SK-N-SH (cell line): ENCODE measurements around the gene RAPGEF6. TPM values are rescaled to one million over a fixed set of nuclear protein-coding genes. Genes with fewer than 3 reads are reported as not detected.

Experiments
- CTCF ChIA-PET: fragments of 300-600, 350-600 bp; formaldehyde crosslinking; extraction: SDS; loops from one replicate; lab custom pipeline; 2021; lab: Yijun Ruan, JAX
- POLR2A ChIA-PET: fragments of 350-600 bp; sonication (Branson Sonifier 250); formaldehyde crosslinking; extraction: SDS; loops from one replicate; lab custom pipeline; 2020; ENCODE audit warnings: antibody characterized with exemption, inconsistent platforms; lab: Yijun Ruan, JAX
- DNase-seq: peaks from one replicate; pipeline ENCODE4 v3.0.0; 2012
- H2AFZ ChIP-seq: fragments of 200-600 bp; sonication (generic); 2 replicates; pipeline ENCODE4 v1.8.1; 2016; ENCODE audit warnings: antibody characterized with exemption, mild to moderate bottlenecking, low read depth
- H3F3A ChIP-seq: fragments of 200-600 bp; sonication (generic); replicated peaks from 2 replicates; pipeline ENCODE3; 2016; ENCODE audit warnings: antibody characterized with exemption, mild to moderate bottlenecking; ENCODE audit not compliant: insufficient read depth
- H3K27ac ChIP-seq, 2 experiments: fragments of 200-500 bp in 1 of 2; fragments of 200-600 bp in 1 of 2; sonication (Bioruptor generic) in 1 of 2; sonication (generic), shearing (Covaris generic) in 1 of 2; 2 replicates each; pipeline versions ENCODE4 v1.5.1 to v1.6.1; 2014 to 2016; ENCODE audit warnings: low read depth in 2 of 2, inconsistent platforms in 1 of 2, low read length in 1 of 2, mild to moderate bottlenecking in 1 of 2, mixed read lengths in 1 of 2
- H3K27me3 ChIP-seq: fragments of 200-600 bp; sonication (generic), shearing (Covaris generic); 2 replicates; pipeline ENCODE4 v1.6.1; 2016; ENCODE audit warnings: mixed run types; ENCODE audit not compliant: insufficient read depth
- H3K36me3 ChIP-seq, 2 experiments: fragments of 200-500 bp in 1 of 2; fragments of 200-600 bp in 1 of 2; sonication (Bioruptor generic) in 1 of 2; sonication (generic) in 1 of 2; replicated peaks in 1 of 2; 2 replicates each; pipeline versions ENCODE3 to v1.5.1; 2014 to 2016; ENCODE audit warnings: low read length in 1 of 2, mild to moderate bottlenecking in 1 of 2; ENCODE audit not compliant: insufficient read depth in 2 of 2, control insufficient read depth in 1 of 2
- H3K4me1 ChIP-seq, 2 experiments: fragments of 200-500 bp in 1 of 2; fragments of 200-600 bp in 1 of 2; sonication (Bioruptor generic) in 1 of 2; sonication (generic), shearing (Covaris generic) in 1 of 2; 2 replicates each; pipeline versions ENCODE4 v1.5.1 to v1.6.1; 2014 to 2016; ENCODE audit warnings: low read depth in 1 of 2, low read length in 1 of 2, mixed run types in 1 of 2; ENCODE audit not compliant: insufficient read depth in 2 of 2, control insufficient read depth in 1 of 2
- H3K4me2 ChIP-seq: fragments of 200-600 bp; sonication (generic), shearing (Covaris generic); 2 replicates; pipeline ENCODE4 v1.6.1; 2017; ENCODE audit warnings: mixed run types
- H3K4me3 ChIP-seq, 2 experiments: fragments of 200-500 bp in 1 of 2; fragments of 200-600 bp in 1 of 2; sonication (Bioruptor generic) in 1 of 2; sonication (generic), shearing (Covaris generic) in 1 of 2; 2 replicates each; pipeline versions ENCODE4 v1.5.1 to v1.8.1; 2014 to 2016; ENCODE audit warnings: low read depth in 2 of 2, inconsistent platforms in 1 of 2, low read length in 1 of 2, mild to moderate bottlenecking in 1 of 2, mixed read lengths in 1 of 2, moderate library complexity in 1 of 2
- H3K79me2 ChIP-seq: fragments of 200-600 bp; sonication (generic); 2 replicates; pipeline ENCODE4 v1.8.1; 2017; ENCODE audit warnings: mild to moderate bottlenecking; ENCODE audit not compliant: insufficient read depth
- H3K9ac ChIP-seq: fragments of 200-600 bp; sonication (generic); 2 replicates; pipeline ENCODE4 v1.6.1; 2017; ENCODE audit warnings: mixed run types
- H3K9me2 ChIP-seq: fragments of 200-600 bp; sonication (generic); 2 replicates; pipeline ENCODE4 v1.6.1; 2017; ENCODE audit warnings: mixed run types
- H3K9me3 ChIP-seq: fragments of 200-600 bp; sonication (generic); 2 replicates; pipeline ENCODE4 v1.6.1; 2017; ENCODE audit warnings: mixed run types, mild to moderate bottlenecking, moderate library complexity
- H4K20me1 ChIP-seq: fragments of 200-600 bp; sonication (generic); 2 replicates; pipeline ENCODE4 v1.6.1; 2017; ENCODE audit warnings: mild to moderate bottlenecking, mixed run types; ENCODE audit not compliant: insufficient read depth
- CHD2 ChIP-seq: fragments of 150-350 bp; IDR thresholded peaks from 2 replicates; pipeline ENCODE4 v1.6.1; 2018; ENCODE audit warnings: low read length; ENCODE audit not compliant: partially characterized antibody
- EZH2phosphoT487 ChIP-seq: fragments of 200-600 bp; sonication (generic); IDR thresholded peaks from 2 replicates; pipeline ENCODE4 v1.6.1; 2017; ENCODE audit warnings: low read depth, mixed run types, mild to moderate bottlenecking, antibody characterized with exemption, moderate library complexity, borderline replicate concordance
- FOXJ3 ChIP-seq: sonication (generic); formaldehyde crosslinking; IDR thresholded peaks from 2 replicates; pipeline ENCODE4 v1.5.1; 2020; ENCODE audit warnings: mild to moderate bottlenecking, missing genetic modification reagents
- IRF3 ChIP-seq: fragments of 150-350 bp; IDR thresholded peaks from 2 replicates; pipeline ENCODE4 v1.6.1; 2016; ENCODE audit warnings: mild to moderate bottlenecking, low read depth, low read length
- MXI1 ChIP-seq: IDR thresholded peaks from 2 replicates; pipeline ENCODE4 v1.6.1; 2012; ENCODE audit warnings: mild to moderate bottlenecking, low read depth, low read length, improper control_type of control experiment
- NFIC ChIP-seq: IDR thresholded peaks from 2 replicates; pipeline ENCODE4 v1.4.0; 2012; ENCODE audit warnings: borderline replicate concordance
- NRF1 ChIP-seq: IDR thresholded peaks from 2 replicates; pipeline ENCODE4 v1.6.1; 2012; ENCODE audit warnings: low read depth, mild to moderate bottlenecking, low read length
- PBX3 ChIP-seq: IDR thresholded peaks from 2 replicates; pipeline ENCODE4; 2012
- RAD21 ChIP-seq: IDR thresholded peaks from 2 replicates; pipeline ENCODE4 v1.6.1; 2012; ENCODE audit warnings: mild to moderate bottlenecking, low read length
- REST ChIP-seq: IDR thresholded peaks from 2 replicates; pipeline ENCODE4 v1.6.1; 2012; ENCODE audit warnings: mild to moderate bottlenecking, low read depth, low read length, moderate library complexity
- SIN3A ChIP-seq: IDR thresholded peaks from 2 replicates; pipeline ENCODE4 v1.6.1; 2012; ENCODE audit warnings: low read depth, mild to moderate bottlenecking, low read length, moderate library complexity, borderline replicate concordance
- SMC3 ChIP-seq: IDR thresholded peaks from 2 replicates; pipeline ENCODE4 v1.6.1; 2012; ENCODE audit warnings: low read depth, low read length, improper control_type of control experiment
- TEAD4 ChIP-seq: IDR thresholded peaks from 2 replicates; pipeline ENCODE4 v1.4.0; 2012; ENCODE audit warnings: mild to moderate bottlenecking, borderline replicate concordance; ENCODE audit not compliant: insufficient read depth
- polyA plus RNA-seq, 3 experiments: library from polyadenylated mRNA; depleted of rRNA; stranded (reverse); fragments of >200 nt; gene quantifications; 2 replicates each; pipeline ENCODE4 v1.2.3, GENCODE V29; 2012

RAPGEF6 gene
- polyA plus RNA-seq, 1 of the 3 experiments (the other 2 are of a cell fraction), result 2.9 TPM

GRCh38 chr5:131523500-131524185, 111.4 kb downstream of the RAPGEF6 start:
- Histone ChIP-seq H3K79me2 (peaks cover 13% of the 10 kb centered on the region; the same call in 1 of the 2 replicates), H3K4me3 (no peak overlapping the region), H3K9me2 (no peaks in the 10 kb centered on the region), H3K27ac (no peak overlapping the region), H2AFZ (no peak overlapping the region), H3K27me3 (no peaks in the 10 kb centered on the region), H3K4me2 (no peak overlapping the region), H3F3A (peaks cover 23% of the 10 kb centered on the region), H3K9me3 (no peaks in the 10 kb centered on the region), H3K9ac (no peak overlapping the region), H3K36me3 (peaks cover 2 to 12% of the 10 kb centered on the region in 2 experiments), H3K4me1 (peaks cover 3 to 23% of the 10 kb centered on the region in 2 experiments; a peak in 3 of 4 replicates), H4K20me1 (no peaks in the 10 kb centered on the region)
- ChIA-PET CTCF (interaction anchor here (1.0 to 2.0 kb wide), 5 partner anchors 9 to 141 kb away, joined by 3 to 5 read pairs (median 4); no protein-coding TSS in a partner anchor), POLR2A (interaction anchor here (1.0 kb wide), 1 partner anchor 9 kb away, joined by 3 read pairs; no protein-coding TSS in a partner anchor)
- TF ChIP-seq FOXJ3 (no peak), EZH2phosphoT487 (no peak), IRF3 (no peak), TEAD4 (no peak), REST (no peak), SMC3 (no peak), SIN3A (no peak), CHD2 (no peak), NFIC (no peak), NRF1 (no peak), PBX3 (no peak), MXI1 (no peak), RAD21 (no peak)
- DNase-seq, result peak; percentile 22
